Measurements from ENCODE around the gene ITPK1. TPM values are rescaled to one million over a fixed set of nuclear protein-coding genes. Genes with fewer than 3 reads are reported as not detected.

The ITPK1 gene
- total RNA-seq, 1 donor from 2014 or later = 30.5 TPM

DNA sequence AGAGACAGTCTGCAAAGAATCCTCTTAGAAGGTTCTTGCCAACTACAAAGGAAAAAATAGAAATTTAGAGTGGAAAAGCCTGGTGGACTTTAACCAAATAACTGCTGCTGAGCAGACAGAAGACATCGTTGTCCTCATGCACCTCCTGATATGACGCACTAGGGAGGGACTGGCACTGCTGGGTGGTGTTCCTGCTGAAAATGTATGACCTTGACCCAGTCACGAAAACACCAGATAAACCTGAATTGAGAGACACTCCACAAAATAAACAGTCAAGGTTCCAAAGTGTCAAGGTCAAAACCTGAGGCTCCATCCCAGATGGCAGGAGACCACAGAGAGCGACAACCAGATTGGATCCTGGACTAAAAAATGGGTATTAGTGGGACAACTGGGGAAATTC lies 130.8 kb downstream of the ITPK1 start:
- TF ChIP-seq, protein P1, sequence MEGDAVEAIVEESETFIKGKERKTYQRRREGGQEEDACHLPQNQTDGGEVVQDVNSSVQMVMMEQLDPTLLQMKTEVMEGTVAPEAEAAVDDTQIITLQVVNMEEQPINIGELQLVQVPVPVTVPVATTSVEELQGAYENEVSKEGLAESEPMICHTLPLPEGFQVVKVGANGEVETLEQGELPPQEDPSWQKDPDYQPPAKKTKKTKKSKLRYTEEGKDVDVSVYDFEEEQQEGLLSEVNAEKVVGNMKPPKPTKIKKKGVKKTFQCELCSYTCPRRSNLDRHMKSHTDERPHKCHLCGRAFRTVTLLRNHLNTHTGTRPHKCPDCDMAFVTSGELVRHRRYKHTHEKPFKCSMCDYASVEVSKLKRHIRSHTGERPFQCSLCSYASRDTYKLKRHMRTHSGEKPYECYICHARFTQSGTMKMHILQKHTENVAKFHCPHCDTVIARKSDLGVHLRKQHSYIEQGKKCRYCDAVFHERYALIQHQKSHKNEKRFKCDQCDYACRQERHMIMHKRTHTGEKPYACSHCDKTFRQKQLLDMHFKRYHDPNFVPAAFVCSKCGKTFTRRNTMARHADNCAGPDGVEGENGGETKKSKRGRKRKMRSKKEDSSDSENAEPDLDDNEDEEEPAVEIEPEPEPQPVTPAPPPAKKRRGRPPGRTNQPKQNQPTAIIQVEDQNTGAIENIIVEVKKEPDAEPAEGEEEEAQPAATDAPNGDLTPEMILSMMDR (IDR thresholded peaks at IDR 0.05; ENCODE audit: unreplicated experiment) = no peak
- DNase-seq (ENCODE audit: low spot score in 2 of 2, unreplicated experiment in 2 of 2) = no peak
- H3K4me1 Mint-ChIP-seq = peaks cover 6% of the 10 kb centered on the region

DNA sequence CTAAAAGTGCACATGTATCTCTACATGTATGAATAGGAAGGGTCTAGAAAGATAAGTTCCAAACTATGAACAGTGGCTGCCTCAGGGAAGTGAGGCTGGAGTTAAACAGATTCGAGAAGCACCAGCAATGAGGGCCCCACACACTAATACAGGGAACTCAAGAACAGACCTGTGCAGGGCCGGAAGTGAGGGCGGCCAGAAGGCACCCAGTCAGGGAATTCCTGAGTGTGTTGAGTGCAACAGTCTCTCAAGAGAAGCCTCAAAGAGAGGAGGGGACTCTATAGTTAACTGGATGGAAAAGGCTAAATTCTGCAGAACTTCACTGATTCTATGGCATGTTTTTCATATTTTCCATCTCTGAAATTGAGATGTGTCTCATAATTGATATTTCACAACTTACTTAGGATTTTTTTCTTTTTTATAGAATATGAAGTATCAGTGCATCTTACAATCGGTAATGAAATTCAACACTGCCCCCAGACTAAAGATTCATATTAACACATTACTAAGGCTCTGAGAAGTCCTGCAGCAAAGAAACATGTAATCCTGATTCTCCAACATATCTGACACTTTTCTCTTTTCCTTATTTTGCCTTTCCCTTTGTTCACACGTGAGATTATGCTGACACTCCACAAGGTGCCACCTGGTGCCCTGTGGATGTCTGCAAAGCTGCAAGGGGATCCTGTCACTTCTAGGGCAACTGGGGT lies 131.5 kb downstream of the ITPK1 start:
- H3K9me3 Mint-ChIP-seq = peaks cover 5% of the 10 kb centered on the region
- H3K27ac Mint-ChIP-seq = no peak overlapping the region
- peaks cover 16% of the 10 kb centered on the region for H3K36me3 Mint-ChIP-seq
- TF ChIP-seq, protein P1 (IDR thresholded peaks at IDR 0.05; ENCODE audit: unreplicated experiment) = no peak
- no peak overlapping the region for H3K4me3 Mint-ChIP-seq
- H3K27me3 Mint-ChIP-seq (ENCODE audit: low read depth) = no peaks in the 10 kb centered on the region
- DNase-seq (ENCODE audit: low spot score in 2 of 2, unreplicated experiment in 2 of 2) = no peak
- H3K4me1 Mint-ChIP-seq = peaks cover 6% of the 10 kb centered on the region

More for the DNA sequence above, 130.8 kb downstream of the ITPK1 start:
- no peak overlapping the region for H3K27ac Mint-ChIP-seq
- peaks cover 11% of the 10 kb centered on the region for H3K36me3 Mint-ChIP-seq
- H3K4me3 Mint-ChIP-seq = no peak overlapping the region
- no peaks in the 10 kb centered on the region for H3K9me3 Mint-ChIP-seq
- H3K27me3 Mint-ChIP-seq (ENCODE audit: low read depth) = no peaks in the 10 kb centered on the region

DNA sequence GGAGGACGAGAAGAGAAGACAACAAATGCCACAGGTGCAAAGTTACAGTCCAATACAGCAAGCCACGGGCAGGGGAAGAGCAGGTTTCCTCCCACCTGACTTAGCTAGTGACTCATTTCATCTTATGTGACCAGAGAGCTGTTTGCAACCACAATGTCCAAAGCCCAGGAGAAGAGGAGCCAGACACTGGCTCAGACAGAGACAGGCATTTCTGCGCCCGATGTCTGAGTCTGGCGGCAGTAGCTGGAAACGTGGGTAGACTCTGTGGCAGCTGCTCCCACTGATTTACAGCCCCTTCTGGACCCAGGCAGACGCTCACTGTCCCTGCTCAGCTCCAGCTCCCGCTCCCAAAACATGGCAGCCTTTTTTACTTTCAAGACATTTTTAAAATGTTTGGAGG lies 132.8 kb downstream of the ITPK1 start:
- peaks cover 22% of the 10 kb centered on the region for H3K36me3 Mint-ChIP-seq
- H3K27me3 Mint-ChIP-seq (ENCODE audit: low read depth) = no peaks in the 10 kb centered on the region
- no peak for DNase-seq (ENCODE audit: low spot score in 2 of 2, unreplicated experiment in 2 of 2)
- TF ChIP-seq, protein P1 (IDR thresholded peaks at IDR 0.05; ENCODE audit: unreplicated experiment) = no peak
- H3K4me1 Mint-ChIP-seq = peaks cover 4% of the 10 kb centered on the region
- no peak overlapping the region for H3K4me3 Mint-ChIP-seq
- H3K9me3 Mint-ChIP-seq = peaks cover 11% of the 10 kb centered on the region
- H3K27ac Mint-ChIP-seq = no peak overlapping the region

DNA sequence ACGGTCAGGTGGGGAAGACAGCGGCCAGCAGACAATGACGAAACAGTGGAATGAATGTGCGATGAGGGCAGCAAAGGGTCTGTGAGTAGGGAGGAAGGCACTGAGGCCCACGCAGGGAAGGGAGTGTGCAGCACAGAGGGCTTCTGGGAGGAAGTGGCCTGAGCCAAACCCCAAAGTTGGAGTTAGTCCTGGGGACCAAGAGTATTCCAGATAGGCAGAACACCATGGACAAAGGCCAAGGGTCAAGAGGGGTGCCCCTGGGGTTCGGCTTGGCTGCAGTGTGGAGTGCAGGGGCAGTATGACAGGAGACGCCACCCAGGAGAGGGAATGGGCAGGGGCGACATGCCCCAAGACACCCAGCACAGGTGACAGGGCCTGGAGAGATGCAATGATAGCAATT lies 134.0 kb downstream of the ITPK1 start:
- TF ChIP-seq, protein P1 (IDR thresholded peaks at IDR 0.05; ENCODE audit: unreplicated experiment) = no peak
- H3K36me3 Mint-ChIP-seq = peaks cover 33% of the 10 kb centered on the region
- H3K4me1 Mint-ChIP-seq = peaks cover 4% of the 10 kb centered on the region
- DNase-seq (ENCODE audit: low spot score in 2 of 2, unreplicated experiment in 2 of 2) = no peak
- H3K4me3 Mint-ChIP-seq = no peak overlapping the region
- peaks cover 23% of the 10 kb centered on the region for H3K9me3 Mint-ChIP-seq
- H3K27me3 Mint-ChIP-seq (ENCODE audit: low read depth) = no peaks in the 10 kb centered on the region
- H3K27ac Mint-ChIP-seq = no peak overlapping the region

DNA sequence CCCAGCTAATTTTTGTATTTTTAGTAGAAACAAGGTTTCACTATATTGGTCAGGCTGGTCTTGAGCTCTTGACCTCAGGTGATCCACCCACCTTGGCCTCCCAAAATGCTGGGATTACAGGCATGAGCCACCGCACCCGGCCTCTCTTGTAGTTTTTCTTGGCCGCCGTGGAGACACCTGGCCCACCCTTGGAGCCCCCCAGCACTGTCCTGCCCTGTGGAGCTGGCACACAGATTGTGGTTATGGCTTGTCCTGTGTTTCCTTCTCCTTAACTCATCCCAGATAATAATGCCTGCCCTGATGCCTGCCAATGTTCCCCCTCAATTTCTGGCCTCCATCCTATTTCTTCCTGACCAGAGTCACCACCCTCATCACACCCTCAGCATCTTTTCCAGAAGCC lies 134.9 kb downstream of the ITPK1 start:
- Mint-ChIP-seq H3K36me3 (peaks cover 40% of the 10 kb centered on the region), H3K9me3 (peaks cover 30% of the 10 kb centered on the region), H3K27ac (no peak overlapping the region), H3K27me3 (ENCODE audit: low read depth) (no peaks in the 10 kb centered on the region), H3K4me3 (no peak overlapping the region), H3K4me1 (no peaks in the 10 kb centered on the region)
- TF ChIP-seq, protein P1 (IDR thresholded peaks at IDR 0.05; ENCODE audit: unreplicated experiment) = no peak
- DNase-seq (ENCODE audit: low spot score in 2 of 2, unreplicated experiment in 2 of 2) = no peak

All from mesothelial cell of epicardium (in vitro differentiated cells).